ENCODE data around the gene PLXNB2.

PLXNB2 gene

GRCh38 chr22:50297510-50298265 is 9.8 kb downstream of the PLXNB2 start:
- no peak for DNase-seq

- no peak for DNase-seq
Measured at GRCh38 chr22:50296658-50297490, 10.6 kb downstream of the PLXNB2 start.

GRCh38 chr22:50294319-50294656 is 13.2 kb downstream of the PLXNB2 start:
- no peak for DNase-seq

- DNase-seq: no peak
Measured at GRCh38 chr22:50293441-50294318, 13.8 kb downstream of the PLXNB2 start.

GRCh38 chr22:50292643-50293440 is 14.6 kb downstream of the PLXNB2 start:
- no peak for DNase-seq

- no peak for DNase-seq
Measured at GRCh38 chr22:50289942-50290630, 17.4 kb downstream of the PLXNB2 start.

- no peak for DNase-seq
Measured at GRCh38 chr22:50289151-50289941, 18.1 kb downstream of the PLXNB2 start.

GRCh38 chr22:50287731-50288130 is 19.7 kb downstream of the PLXNB2 start:
- no peak for DNase-seq

GRCh38 chr22:50286701-50287318 is 20.6 kb downstream of the PLXNB2 start:
- DNase-seq: no peak

- DNase-seq: no peak
Measured at GRCh38 chr22:50286275-50286674, 21.2 kb downstream of the PLXNB2 start.

- no peak for DNase-seq
Measured at GRCh38 chr22:50285568-50286229, 21.7 kb downstream of the PLXNB2 start.

- DNase-seq: no peak
Measured at GRCh38 chr22:50284479-50284878, 23.0 kb downstream of the PLXNB2 start.

- no peak for DNase-seq
Measured at GRCh38 chr22:50283821-50284220, 23.6 kb downstream of the PLXNB2 start.

- DNase-seq: no peak
Measured at GRCh38 chr22:50282361-50283155, 24.9 kb downstream of the PLXNB2 start.

- DNase-seq: no peak
Measured at GRCh38 chr22:50281957-50282356, 25.5 kb downstream of the PLXNB2 start.

- DNase-seq: no peak
Measured at GRCh38 chr22:50281384-50281760, 26.1 kb downstream of the PLXNB2 start.

GRCh38 chr22:50280708-50281383 is 26.6 kb downstream of the PLXNB2 start:
- DNase-seq: no peak

- no peak for DNase-seq
Measured at GRCh38 chr22:50280022-50280707, 27.3 kb downstream of the PLXNB2 start.
